IMR-90 (cell line): ENCODE results near the gene NFIX. TPM values are rescaled to one million over a fixed set of nuclear protein-coding genes. Genes with fewer than 3 reads are reported as not detected.

Source experiments
- ATAC-seq: fragments of 200-7000 bp; cut with Tn5 transposase; 2 replicates; pipeline ENCODE4 v1.9.1; 2020; ENCODE audit warnings: low read depth, mild to moderate bottlenecking, moderate library complexity
- BruUV-seq: library from RNA; stranded (reverse); fragments of 400-500 nt; replicated peaks from 2 replicates; lab custom pipeline; 2021; lab: Mats Ljungman, UMichigan
- CTCF ChIA-PET: fragments of 300-600 bp; formaldehyde crosslinking; extraction: SDS; loops from one replicate; lab custom pipeline; 2021; ENCODE audit warnings: antibody characterized with exemption; lab: Yijun Ruan, JAX
- POLR2A ChIA-PET: fragments of 300-600 bp; sonication (Branson Sonifier 250); formaldehyde crosslinking; loops from one replicate; lab custom pipeline; 2022; ENCODE audit warnings: antibody characterized with exemption; ENCODE audit not compliant: unreplicated experiment; lab: Charles Lee
- DNase-seq: peaks from one replicate; pipeline ENCODE4 v3.0.0; 2013
- H2AFZ ChIP-seq: replicated peaks from 2 replicates; pipeline ENCODE3; 2013; ENCODE audit warnings: low read length, mild to moderate bottlenecking; ENCODE audit not compliant: poor library complexity
- H2AK5ac ChIP-seq: 2 replicates; pipeline ENCODE4 v1.6.1; 2013; ENCODE audit warnings: low read depth, low read length, inconsistent platforms
- H2AK9ac ChIP-seq: replicated peaks from 2 replicates; pipeline ENCODE3; 2013; ENCODE audit warnings: mild to moderate bottlenecking, low read depth, low read length, moderate library complexity; ENCODE audit not compliant: poor library complexity
- H2BK120ac ChIP-seq: 2 replicates; pipeline ENCODE4 v1.6.1; 2013; ENCODE audit warnings: low read depth, low read length, inconsistent platforms
- H2BK15ac ChIP-seq: 3 replicates; pipeline ENCODE4 v1.6.1; 2013; ENCODE audit warnings: low read depth, low read length, inconsistent platforms
- H2BK20ac ChIP-seq: 2 replicates; pipeline ENCODE4 v1.6.1; 2013; ENCODE audit warnings: low read depth, mild to moderate bottlenecking, inconsistent platforms, low read length, moderate library complexity
- H2BK5ac ChIP-seq: 2 replicates; pipeline ENCODE4 v1.6.1; 2013; ENCODE audit warnings: mild to moderate bottlenecking, low read depth, low read length, inconsistent platforms; ENCODE audit not compliant: poor library complexity, severe bottlenecking
- H3K14ac ChIP-seq: replicated peaks from 2 replicates; pipeline ENCODE4 v1.6.1; 2013; ENCODE audit warnings: low read depth, low read length, inconsistent platforms
- H3K18ac ChIP-seq: 2 replicates; pipeline ENCODE4 v1.6.1; 2013; ENCODE audit warnings: low read depth, low read length, control low read depth
- H3K23ac ChIP-seq: 2 replicates; pipeline ENCODE4 v1.6.1; 2013; ENCODE audit warnings: low read depth, low read length, inconsistent platforms
- H3K27ac ChIP-seq: 2 replicates; pipeline ENCODE4 v1.5.1; 2013; ENCODE audit warnings: mild to moderate bottlenecking, control low read depth, low read length; ENCODE audit not compliant: insufficient read depth
- H3K27me3 ChIP-seq: 2 replicates; pipeline ENCODE4 v1.6.1; 2013; ENCODE audit warnings: low read length; ENCODE audit not compliant: control insufficient read depth, insufficient read depth
- H3K36me3 ChIP-seq: 2 replicates; pipeline ENCODE4 v1.6.1; 2013; ENCODE audit warnings: low read length, mixed read lengths; ENCODE audit not compliant: control insufficient read depth, insufficient read depth
- H3K4ac ChIP-seq: 2 replicates; pipeline ENCODE4 v1.6.1; 2013; ENCODE audit warnings: low read depth, low read length, inconsistent platforms
- H3K4me1 ChIP-seq: 2 replicates; pipeline ENCODE4 v1.6.1; 2013; ENCODE audit warnings: low read length, mixed read lengths; ENCODE audit not compliant: control insufficient read depth, insufficient read depth
- H3K4me2 ChIP-seq: 2 replicates; pipeline ENCODE4 v1.6.1; 2013; ENCODE audit warnings: low read depth, mild to moderate bottlenecking, control low read depth, low read length, moderate library complexity
- H3K4me3 ChIP-seq: 2 replicates; pipeline ENCODE4 v1.5.1; 2013; ENCODE audit warnings: low read depth, mild to moderate bottlenecking, control low read depth, low read length, moderate library complexity; ENCODE audit not compliant: insufficient read depth
- H3K56ac ChIP-seq: 2 replicates; pipeline ENCODE4 v1.6.1; 2013; ENCODE audit warnings: low read length, inconsistent platforms; ENCODE audit not compliant: insufficient read depth; ENCODE audit errors: extremely low read depth
- H3K79me1 ChIP-seq, 2 experiments: 2 replicates each; pipeline ENCODE4 v1.6.1; 2013; ENCODE audit warnings: low read length in 2 of 2, inconsistent platforms in 1 of 2, low read depth in 1 of 2
- H3K9ac ChIP-seq: 2 replicates; pipeline ENCODE4 v1.6.1; 2013; ENCODE audit warnings: low read depth, low read length, control low read depth
- H3K9me1 ChIP-seq: 2 replicates; pipeline ENCODE4 v1.6.1; 2013; ENCODE audit warnings: low read length, inconsistent platforms; ENCODE audit not compliant: insufficient read depth
- H3K9me3 ChIP-seq: 2 replicates; pipeline ENCODE4 v1.6.1; 2013; ENCODE audit warnings: low read length; ENCODE audit not compliant: control insufficient read depth, insufficient read depth
- H4K20me1 ChIP-seq: 2 replicates; pipeline ENCODE4 v1.6.1; 2013; ENCODE audit warnings: low read length, inconsistent platforms; ENCODE audit not compliant: insufficient read depth
- H4K5ac ChIP-seq: 2 replicates; pipeline ENCODE4 v1.6.1; 2013; ENCODE audit warnings: mild to moderate bottlenecking, low read depth, low read length, control low read depth
- H4K8ac ChIP-seq, 2 experiments: 2 replicates each; pipeline ENCODE4 v1.6.1; 2013; ENCODE audit warnings: low read depth in 2 of 2, low read length in 2 of 2, control low read depth in 1 of 2, inconsistent platforms in 1 of 2
- H4K91ac ChIP-seq: 2 replicates; pipeline ENCODE4 v1.6.1; 2013; ENCODE audit warnings: low read depth, low read length, inconsistent platforms; ENCODE audit not compliant: insufficient read depth
- MAZ ChIP-seq: IDR thresholded peaks from 2 replicates; pipeline ENCODE4 v1.6.1; 2012; ENCODE audit warnings: low read depth, mild to moderate bottlenecking, low read length, improper control_type of control experiment, moderate library complexity, borderline replicate concordance
- RCOR1 ChIP-seq: IDR thresholded peaks from 2 replicates; pipeline ENCODE4 v1.6.1; 2012; ENCODE audit warnings: mild to moderate bottlenecking, low read length, improper control_type of control experiment; ENCODE audit not compliant: insufficient replicate concordance
- WGBS, 2 experiments: methylation state at CpG; one replicate each; pipeline versions ENCODE4 v1.1.5 to v1.1.7; 2013; ENCODE audit warnings: missing lambda C conversion rate in 2 of 2; ENCODE audit not compliant: insufficient read length in 1 of 2; ENCODE audit errors: extremely low coverage in 2 of 2; 5-methylcytosine and 5-hydroxymethylcytosine counted together
- dilution Hi-C: fragments of 300-500 bp; cut with HindIII; formaldehyde crosslinking; loops from one replicate; pipeline ENCODE4 v1.14.3; 2018; ENCODE audit warnings: low sequenced_read_pairs; ENCODE audit not compliant: unreplicated experiment
- in situ Hi-C: fragments of 300-500 bp; cut with MboI; formaldehyde crosslinking; loops from 3 replicates; pipeline ENCODE4 v1.14.3; 2019; ENCODE audit warnings: low sequenced_read_pairs, inconsistent platforms, mixed read lengths
- intact Hi-C: fragments of 100-400 bp; cut with micrococcal nuclease; formaldehyde crosslinking; loops from 2 replicates; pipeline ENCODE4 v1.10.0; 2022
- polyA plus RNA-seq, 3 experiments: library from polyadenylated mRNA; depleted of rRNA; stranded (reverse); fragments of >200 nt; gene quantifications; 2 replicates each; pipeline ENCODE4 v1.2.3, GENCODE V29; 2012; ENCODE audit warnings: low replicate concordance in 1 of 3
- total RNA-seq: library from RNA; depleted of rRNA; stranded (reverse); fragments of >200 nt; gene quantifications from 2 replicates; pipeline ENCODE4 v1.2.3, GENCODE V29; 2012

Gene NFIX
- total and polyA plus RNA-seq, 2 of the 4 experiments (the other 2 are of a cell fraction): 10.2 to 47.7 TPM

DNA sequence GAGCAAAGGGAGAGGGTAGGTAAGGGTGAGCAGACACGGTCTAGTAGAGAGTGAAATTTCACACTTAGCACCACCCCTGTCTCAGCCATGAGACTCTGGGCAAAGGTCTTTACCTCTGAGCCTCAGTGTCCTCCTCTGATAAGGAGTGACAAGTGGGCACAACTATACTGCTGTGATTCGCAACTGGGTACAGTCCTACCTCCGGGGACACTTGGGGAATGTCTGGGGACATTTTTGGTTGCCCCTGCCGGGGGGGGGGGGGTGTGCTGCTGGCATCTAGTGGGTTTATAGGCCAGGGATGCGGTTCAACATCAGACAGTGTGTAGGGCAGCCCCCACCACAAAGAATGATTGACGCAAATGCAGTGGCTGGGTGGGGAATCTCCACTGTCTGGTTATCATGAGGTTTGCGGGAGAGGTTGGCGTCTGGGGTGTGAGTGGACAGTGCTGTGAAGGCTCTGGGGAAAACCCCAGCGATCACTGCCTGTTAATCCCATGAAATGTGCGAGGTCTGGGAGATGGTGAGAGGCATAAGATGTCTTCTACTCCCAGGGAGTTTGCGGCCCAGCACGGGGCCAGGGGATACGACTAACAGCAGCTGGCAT, 127.1 kb downstream of the NFIX start:
- DNase-seq (no peak), ATAC-seq (no peak)
- H3K4me3 ChIP-seq: no peak overlapping the region
- no peaks in the 10 kb centered on the region for H3K27me3 ChIP-seq
- H2AK5ac ChIP-seq: no peak overlapping the region; the same call in 1 of the 2 replicates
- no peak overlapping the region for H3K9ac ChIP-seq
- no TSS peak for BruUV-seq
- 90% methylated on average over 4 of the region's 13 CpGs; no CpG with 5 or more reads in 1 of the 2 experiments for WGBS, 2 experiments
- H3K4ac ChIP-seq: no peak overlapping the region
- 0 out of 2 replicates have a peak, but pooled peaks have one; percentile 4 for TF ChIP-seq MAZ
- no peak for TF ChIP-seq RCOR1
- no peak overlapping the region for H3K18ac ChIP-seq
- peaks cover 30% of the 10 kb centered on the region for H3K9me1 ChIP-seq
- no peak overlapping the region for H4K91ac ChIP-seq
- H3K56ac ChIP-seq: no peak overlapping the region
- H3K27ac ChIP-seq: no peak overlapping the region
- no peak overlapping the region for H4K8ac ChIP-seq
- no peak overlapping the region for H3K4me2 ChIP-seq
- H2BK20ac ChIP-seq: no peak overlapping the region
- peaks cover 7 to 79% of the 10 kb centered on the region in 2 experiments; a peak in 3 of 4 replicates for H3K79me1 ChIP-seq
- no peak overlapping the region for H2AFZ ChIP-seq
- H3K36me3 ChIP-seq: peaks cover 20% of the 10 kb centered on the region
- no peaks in the 10 kb centered on the region for H3K9me3 ChIP-seq
- peaks cover 79% of the 10 kb centered on the region for H4K20me1 ChIP-seq
- in situ Hi-C loops: no loop called here
- no peak overlapping the region for H2AK9ac ChIP-seq
- no peak overlapping the region for H2BK15ac ChIP-seq
- H3K14ac ChIP-seq: no peak overlapping the region
- intact Hi-C loops: no loop called here
- H3K4me1 ChIP-seq: peaks cover 22% of the 10 kb centered on the region
- H3K23ac ChIP-seq: no peak overlapping the region
- ChIA-PET CTCF (no interaction called here), POLR2A (no interaction called here)
- dilution Hi-C loops: no loop called here
- no peak overlapping the region for H2BK5ac ChIP-seq
- no peak overlapping the region for H2BK120ac ChIP-seq
- no peak overlapping the region for H4K5ac ChIP-seq
